DND-41 (cell line): ENCODE results near the gene SAMD4A.

ENCODE experiments used
- CTCF ChIP-seq: IDR thresholded peaks from 2 replicates; pipeline ENCODE4 v1.5.1; 2012; ENCODE audit warnings: borderline replicate concordance, low read length, moderate library complexity, mild to moderate bottlenecking; ENCODE audit not compliant: poor library complexity, severe bottlenecking; ENCODE audit errors: extremely low read depth
- EZH2 ChIP-seq: IDR thresholded peaks from 3 replicates; pipeline ENCODE4 v1.6.1; 2012; ENCODE audit warnings: borderline replicate concordance, low read depth, mild to moderate bottlenecking, moderate library complexity, low read length, inconsistent platforms; ENCODE audit not compliant: severe bottlenecking

GRCh38 chr14:54739514-54739913 lies 172.6 kb downstream of the SAMD4A start:
- TF ChIP-seq CTCF (no peak), EZH2 (no peak)
